T-helper 1 cell treated with Interleukin-12 subunit alpha and Interleukin-12 subunit beta and Interleukin-4 antibody, amounts not matched to agents 30 ng/mL and 1 ng/mL, for 36 hours (primary cell): ENCODE results near the gene SCN4B. TPM values are rescaled to one million over a fixed set of nuclear protein-coding genes. Genes with fewer than 3 reads are reported as not detected.

Source experiments
- total RNA-seq: library from RNA; stranded (reverse); gene quantifications from 2 replicates; pipeline ENCODE4 v1.2.3, GENCODE V29; 2022

The SCN4B gene
- total RNA-seq, 1 donor from 2014 or later = 0.29 TPM

Other genes with a start within 250 kb of the SCN4B start
- 1.7 and 2.0 TPM in 2 replicates for gene TMPRSS13, start 223.4 kb downstream of the SCN4B start, total RNA-seq
- gene IL10RA, start 166.4 kb downstream of the SCN4B start, total RNA-seq = 280 and 285 TPM in 2 replicates
- 0.07 TPM in 1 of 2 replicates, not detected in the other for gene TMPRSS4, start 75.7 kb downstream of the SCN4B start, total RNA-seq
- gene SMIM35, start 65.9 kb downstream of the SCN4B start, total RNA-seq = 0.25 and 0.49 TPM in 2 replicates
- not detected in 2 replicates for gene SCN2B, start 23.8 kb upstream of the SCN4B start, total RNA-seq
- gene JAML, start 72.2 kb upstream of the SCN4B start, total RNA-seq = 53.1 and 55.6 TPM in 2 replicates
- 19.7 and 23.9 TPM in 2 replicates for gene MPZL3, start 99.5 kb upstream of the SCN4B start, total RNA-seq
- 3.9 and 4.8 TPM in 2 replicates for gene MPZL2, start 111.5 kb upstream of the SCN4B start, total RNA-seq
- gene CD3E, start 151.9 kb upstream of the SCN4B start, total RNA-seq = 684 and 696 TPM in 2 replicates
- gene CD3D, start 189.9 kb upstream of the SCN4B start, total RNA-seq = 648 and 691 TPM in 2 replicates
- 223 and 229 TPM in 2 replicates for gene CD3G, start 191.5 kb upstream of the SCN4B start, total RNA-seq
- gene UBE4A, start 206.8 kb upstream of the SCN4B start, total RNA-seq = 46.7 and 48.4 TPM in 2 replicates
- 267 and 272 TPM in 2 replicates for gene ATP5MG, start 248.8 kb upstream of the SCN4B start, total RNA-seq